GM18868 (cell line): ENCODE data around the gene GPRIN3.
"Not testable (repeated sequence)": the region's sequence is repeated elsewhere in the genome, so short reads cannot be mapped to it uniquely, and the experiment has no call there.

Experiments
- ATAC-seq: cut with Tn5 transposase; IDR thresholded peaks from one replicate; pipeline ENCODE4 v1.9.1; 2021; ENCODE audit warnings: mild to moderate bottlenecking, moderate library complexity; ENCODE audit not compliant: unreplicated experiment

GPRIN3 gene

GRCh38 chr4:89259301-89260028 is 48.1 kb downstream of the GPRIN3 start:
- no peak for ATAC-seq

DNA sequence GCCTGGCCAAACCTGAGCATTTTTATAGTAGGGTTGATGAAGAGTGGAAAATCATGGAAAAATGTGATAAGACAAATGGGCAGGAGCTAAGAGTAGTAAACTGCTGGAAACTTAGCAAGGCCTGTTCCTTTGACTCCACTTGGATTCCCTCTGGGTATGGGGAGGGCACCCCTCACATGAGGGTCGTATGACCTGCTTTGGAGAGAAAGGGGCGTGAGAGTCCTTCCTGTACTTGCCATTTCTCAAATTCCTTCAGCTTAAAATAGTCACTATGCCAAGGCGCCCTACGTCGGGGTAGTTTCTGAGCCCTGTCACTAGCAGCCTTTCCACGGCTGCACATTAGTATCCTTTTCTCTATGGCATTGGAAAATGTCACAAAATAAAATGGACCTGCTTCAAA is 49.1 kb downstream of the GPRIN3 start:
- ATAC-seq: no peak

DNA sequence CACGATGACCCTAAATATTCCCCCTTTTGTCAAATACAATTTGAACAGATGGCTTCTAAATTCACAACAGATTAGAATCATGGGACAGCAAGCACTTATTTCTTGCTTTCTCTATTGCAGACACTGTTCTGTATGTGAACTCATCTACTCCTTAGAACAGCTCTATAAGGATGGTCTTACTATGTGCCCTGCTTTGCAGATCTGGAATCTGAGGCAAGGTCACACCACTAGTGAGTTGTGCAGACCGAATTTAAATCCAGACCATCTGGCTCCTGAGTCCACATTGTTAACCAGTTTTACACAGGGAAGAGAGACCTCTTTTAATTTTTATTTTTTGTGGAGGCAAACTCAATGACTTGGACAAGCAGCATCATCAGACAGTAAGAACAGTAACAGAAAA is 50.2 kb downstream of the GPRIN3 start:
- ATAC-seq: no peak

DNA sequence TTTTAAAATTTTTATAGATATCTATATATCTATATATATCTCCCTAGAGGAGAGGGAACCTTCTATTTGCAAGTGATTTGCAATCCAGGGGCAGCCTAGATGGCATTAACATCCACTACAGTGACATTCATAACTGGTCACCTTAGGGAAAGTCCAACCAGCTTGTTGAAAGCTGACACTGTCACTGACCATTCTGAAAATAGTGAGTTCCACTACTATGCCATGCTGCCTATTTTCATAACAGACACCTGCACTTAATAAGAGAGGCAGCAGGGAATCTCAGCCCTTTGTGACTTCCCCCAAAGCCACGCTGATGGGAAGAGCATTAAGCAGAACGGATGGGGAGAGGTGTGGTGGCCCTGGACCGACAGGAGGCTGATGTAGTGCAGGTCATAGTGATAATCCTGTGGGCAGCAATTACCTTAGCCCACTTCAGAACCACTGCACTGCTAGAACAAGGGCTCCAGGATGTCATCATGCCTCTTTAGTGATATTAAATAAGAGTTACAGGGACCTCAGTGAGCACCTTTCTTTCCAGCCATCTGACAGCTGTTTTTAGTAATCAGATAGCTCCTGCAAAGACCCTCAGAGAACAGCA is 51.3 kb downstream of the GPRIN3 start:
- ATAC-seq: no peak

GRCh38 chr4:89254847-89255246 is 52.8 kb downstream of the GPRIN3 start:
- peak; percentile 74 for ATAC-seq

DNA sequence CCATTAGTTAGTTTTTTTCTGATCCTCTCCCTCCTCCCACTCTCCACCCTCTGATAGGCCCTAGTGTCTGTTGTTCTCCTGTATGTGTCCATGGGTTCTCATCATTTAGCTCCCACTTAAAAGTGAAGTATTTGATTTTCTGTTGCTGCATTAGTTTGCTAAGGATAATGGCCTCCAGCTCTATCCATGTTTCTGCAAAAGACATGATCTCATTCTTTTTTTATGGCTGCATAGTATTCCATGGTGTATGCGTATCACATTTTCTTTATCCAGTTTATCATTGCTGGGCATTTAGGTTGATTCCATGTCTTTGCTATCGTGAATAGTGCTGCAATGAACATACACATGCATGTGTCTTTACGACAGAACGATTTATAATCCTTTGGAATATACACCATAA is 53.3 kb downstream of the GPRIN3 start:
- not testable (repeated sequence) for ATAC-seq

DNA sequence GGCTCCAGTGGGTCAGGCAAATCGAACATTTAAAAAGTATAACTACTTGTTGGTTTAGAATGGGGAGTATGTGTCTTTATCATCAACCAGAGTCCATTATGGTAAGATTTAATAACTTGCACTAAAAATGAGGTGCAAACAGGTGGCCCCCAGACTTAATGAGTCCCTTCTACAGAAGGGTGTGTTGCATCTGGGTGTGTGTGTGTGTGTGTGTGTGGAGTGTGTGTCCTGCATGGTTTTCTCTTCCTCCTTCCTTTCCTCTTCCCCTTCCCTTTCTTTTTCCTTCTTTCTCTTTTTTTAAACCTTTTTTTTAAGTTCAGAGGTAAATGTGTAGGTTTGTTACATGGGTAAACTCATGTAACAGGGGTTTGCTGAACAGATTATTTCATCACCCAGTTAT is 53.7 kb downstream of the GPRIN3 start:
- no peak for ATAC-seq

- ATAC-seq: no peak
Observed at GRCh38 chr4:89253311-89253710, 54.3 kb downstream of the GPRIN3 start.

- ATAC-seq: no peak
Observed at GRCh38 chr4:89251396-89251795, 56.2 kb downstream of the GPRIN3 start.

GRCh38 chr4:89249716-89250361 is 57.8 kb downstream of the GPRIN3 start:
- no peak for ATAC-seq

DNA sequence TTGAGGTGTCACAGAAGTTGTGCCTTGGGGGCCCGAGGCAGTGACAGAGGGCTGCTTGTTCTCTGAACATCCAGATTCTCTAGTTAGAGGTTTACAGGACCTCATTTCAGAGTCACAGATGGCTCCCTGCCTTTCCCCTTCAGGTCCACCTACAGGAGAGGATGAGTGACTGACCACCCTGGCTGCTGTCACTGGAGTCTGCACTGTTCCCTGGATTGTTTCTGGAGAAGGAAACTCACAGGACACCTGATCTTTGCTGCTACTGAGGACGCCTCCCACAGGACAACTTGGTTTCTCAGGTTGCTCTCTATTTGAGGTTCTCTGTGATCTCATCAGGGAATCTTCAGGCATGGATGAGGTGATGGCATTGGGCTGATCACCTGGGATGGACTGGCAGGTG is 58.3 kb downstream of the GPRIN3 start:
- ATAC-seq: no peak

DNA sequence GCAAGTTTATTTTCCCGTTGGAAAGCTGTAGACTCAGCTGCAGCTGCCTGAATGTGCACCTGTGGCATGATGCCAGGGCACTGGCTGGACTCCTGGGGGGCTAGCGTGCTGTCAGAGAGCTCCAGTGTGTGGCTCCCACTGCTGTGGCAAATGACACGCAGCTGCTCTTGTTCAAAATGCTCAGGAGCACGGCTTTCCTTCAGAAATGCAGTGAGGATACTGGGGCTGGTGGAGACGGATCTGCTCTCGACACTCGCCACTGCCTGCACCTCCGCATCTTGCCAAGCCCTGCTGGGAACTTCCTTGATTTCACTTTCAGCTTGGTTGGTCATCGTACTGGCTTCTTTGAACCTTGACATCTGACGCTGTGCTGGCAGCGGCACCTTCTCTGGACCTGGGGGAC is 58.7 kb downstream of the GPRIN3 start:
- ATAC-seq: no peak

DNA sequence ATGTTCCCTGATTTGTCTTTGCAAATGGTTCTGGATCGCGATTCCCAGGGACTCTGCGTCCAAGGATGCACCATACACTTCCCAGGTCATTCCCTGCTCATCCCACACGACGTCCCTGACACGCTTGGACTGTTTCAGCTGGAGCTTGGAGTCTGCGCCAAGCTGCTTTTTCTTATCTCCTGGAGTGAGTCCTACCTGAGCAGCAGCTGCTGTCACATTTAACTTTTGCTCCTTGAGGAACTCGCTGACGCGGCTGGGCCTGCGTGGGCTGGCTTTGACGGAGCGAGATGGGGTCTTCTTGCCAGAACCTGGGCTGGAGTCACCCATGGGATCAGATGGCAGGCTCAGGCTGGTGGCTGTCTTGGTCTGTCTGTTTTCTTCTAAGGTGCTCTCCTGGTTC is 59.6 kb downstream of the GPRIN3 start:
- no peak for ATAC-seq

GRCh38 chr4:89245459-89245858 is 62.1 kb downstream of the GPRIN3 start:
- no peak for ATAC-seq

GRCh38 chr4:89243733-89244252 is 63.8 kb downstream of the GPRIN3 start:
- ATAC-seq: no peak

GRCh38 chr4:89242864-89243732 is 64.5 kb downstream of the GPRIN3 start:
- peak; percentile 56 for ATAC-seq

DNA sequence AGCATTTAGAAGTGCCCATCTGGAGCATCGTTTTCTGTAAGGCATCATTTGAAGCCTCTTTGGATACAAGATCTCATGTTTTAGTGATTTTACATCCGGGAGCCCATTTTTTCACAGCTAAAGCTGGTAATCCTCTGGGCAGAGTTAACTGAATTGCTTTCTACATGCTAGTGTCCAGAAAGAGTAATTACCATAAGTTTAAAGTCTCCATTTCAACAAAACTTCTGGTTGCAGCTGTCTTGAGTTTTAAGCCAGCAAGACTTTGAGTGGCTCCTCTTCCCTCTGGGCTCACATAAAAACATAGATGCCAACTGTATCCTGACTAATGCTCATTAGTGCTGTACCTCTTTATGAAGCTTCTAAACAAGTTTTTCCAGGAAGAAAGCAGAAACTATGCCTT is 65.4 kb downstream of the GPRIN3 start:
- no peak for ATAC-seq

- no peak for ATAC-seq
Observed at GRCh38 chr4:89230271-89230670, 77.3 kb downstream of the GPRIN3 start.

DNA sequence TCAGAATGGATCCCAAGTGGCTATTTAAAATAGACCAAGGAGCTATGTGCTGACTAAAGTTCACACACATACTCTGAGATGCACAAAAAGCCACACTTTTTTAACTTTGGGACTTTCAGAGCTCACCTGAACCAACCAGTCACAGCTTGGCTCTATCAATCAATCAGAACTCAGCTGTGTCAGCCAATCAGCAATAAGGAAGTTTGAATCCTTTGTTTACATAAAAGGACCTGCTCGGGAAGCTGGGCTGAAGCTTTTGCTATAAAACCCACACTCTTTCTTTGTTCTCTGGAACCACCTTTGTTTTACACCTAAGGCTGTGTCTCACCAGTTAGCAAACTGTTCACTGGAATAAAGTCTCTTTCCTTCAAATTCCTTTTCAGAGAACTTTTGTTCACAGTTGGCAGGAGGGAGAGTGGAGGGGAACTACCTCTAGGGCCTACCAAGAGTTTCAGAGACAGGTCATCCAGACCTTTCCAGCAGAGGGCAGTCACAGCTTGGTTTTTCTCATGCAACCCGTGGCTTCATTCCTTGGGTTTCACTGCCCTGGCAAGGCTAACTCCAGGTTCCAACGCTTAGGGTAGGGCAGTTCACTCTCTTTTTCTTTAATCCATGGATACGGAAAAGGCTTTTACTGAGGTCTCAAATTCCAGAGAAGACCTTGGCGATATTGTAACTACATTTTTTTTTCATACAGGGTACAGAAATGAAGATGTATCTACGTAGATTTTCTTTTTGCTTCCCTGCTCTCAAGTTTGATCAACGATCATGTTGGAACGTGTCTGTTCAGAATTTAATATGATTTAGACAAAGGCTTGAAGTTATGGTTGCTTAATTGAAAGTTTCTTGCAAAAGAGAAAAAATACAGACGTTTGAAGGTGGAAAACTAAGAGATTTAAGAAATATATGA is 80.7 kb downstream of the GPRIN3 start:
- peak; percentile 88 for ATAC-seq

DNA sequence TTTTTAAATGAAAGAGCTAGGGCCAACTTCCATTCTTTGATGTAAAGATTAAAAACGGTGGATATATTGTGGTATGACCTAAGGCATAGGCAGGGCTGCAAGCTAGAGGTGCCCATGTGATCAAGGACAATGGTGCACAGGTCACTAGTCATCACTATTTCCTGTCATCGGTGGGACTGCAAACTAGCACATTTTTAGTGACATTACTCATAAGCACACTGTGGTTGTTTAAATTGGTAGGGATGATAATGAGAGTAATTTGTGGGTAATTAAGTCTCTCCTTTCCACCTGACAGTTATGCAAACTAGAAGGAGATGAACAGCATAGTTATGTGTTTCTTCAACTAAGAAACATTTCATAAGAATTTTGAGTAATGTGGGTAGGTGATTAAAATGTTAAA is 85.4 kb downstream of the GPRIN3 start:
- ATAC-seq: peak; percentile 64
